HepG2 (cell line): ENCODE data around the gene ELOVL5. TPM values are rescaled to one million over a fixed set of nuclear protein-coding genes. Genes with fewer than 3 reads are reported as not detected.

ENCODE experiments used
- ATAC-seq: fragments of 200-7000 bp; cut with Tn5 transposase; 3 replicates; pipeline ENCODE4 v1.9.1; 2020; ENCODE audit warnings: mild to moderate bottlenecking, moderate library complexity
- BruUV-seq: library from RNA; stranded (reverse); fragments of 400-500 nt; replicated peaks from 2 replicates; lab custom pipeline; 2021; lab: Mats Ljungman, UMichigan
- CTCF ChIA-PET: fragments of 300-600 bp; formaldehyde crosslinking; extraction: SDS; loops from one replicate; lab custom pipeline; 2021; ENCODE audit warnings: low total read pairs, inconsistent platforms, low intra/inter-chr PET ratio; lab: Yijun Ruan, JAX
- POLR2A ChIA-PET: fragments of 350-600 bp; sonication (Branson Sonifier 250); formaldehyde crosslinking; loops from one replicate; lab custom pipeline; 2020; ENCODE audit warnings: antibody characterized with exemption, inconsistent platforms; lab: Yijun Ruan, JAX
- DNase-seq: peaks from one replicate; pipeline ENCODE4 v3.0.0-alpha.2; 2015; ENCODE audit warnings: low spot score
- FAIRE-seq: peaks from 3 replicates; lab custom pipeline; 2011; peaks lifted over from hg19 to GRCh38; lab: Jason Lieb, UNC
- H2AFZ ChIP-seq: one replicate; pipeline ENCODE4 v1.6.1; 2011; ENCODE audit warnings: low read length, inconsistent platforms
- H3K27ac ChIP-seq: fragments of 300-600 bp; 3 replicates; pipeline ENCODE4 v1.8.0; 2011; ENCODE audit warnings: mixed run types, mild to moderate bottlenecking, mixed read lengths, low read length, inconsistent platforms; ENCODE audit not compliant: insufficient read depth; ENCODE audit errors: extremely low read length
- H3K27me3 ChIP-seq, 2 experiments: fragments of 200-600 bp in 1 of 2; 2 replicates in 1 of 2; 3 replicates in 1 of 2; pipeline versions ENCODE4 v1.6.0 to v1.8.0; 2011; ENCODE audit warnings: low read length in 2 of 2, mild to moderate bottlenecking in 2 of 2, moderate library complexity in 2 of 2, inconsistent platforms in 1 of 2; ENCODE audit not compliant: insufficient read depth in 2 of 2, control insufficient read depth in 1 of 2
- H3K36me3 ChIP-seq, 2 experiments: fragments of 200-600 bp in 1 of 2; replicated peaks in 1 of 2; 2 replicates in 1 of 2; 3 replicates in 1 of 2; pipeline versions ENCODE4 v1.5.1 to v1.8.0; 2011; ENCODE audit warnings: low read length in 2 of 2, inconsistent platforms in 1 of 2; ENCODE audit not compliant: insufficient read depth in 2 of 2, control insufficient read depth in 1 of 2
- H3K4me1 ChIP-seq: 2 replicates; pipeline ENCODE4 v1.5.1; 2012; ENCODE audit warnings: low read length, inconsistent platforms; ENCODE audit not compliant: insufficient read depth
- H3K4me2 ChIP-seq: 2 replicates; pipeline ENCODE4 v1.6.0; 2011; ENCODE audit warnings: low read depth, low read length, inconsistent platforms
- H3K4me3 ChIP-seq, 3 experiments: fragments of 200-600 bp in 1 of 3; sonication (generic), shearing (Covaris generic) in 1 of 3; replicated peaks in 1 of 3; 2 replicates each; pipeline ENCODE4 v1.5.1; 2011 to 2016; ENCODE audit warnings: low read length in 3 of 3, inconsistent platforms in 2 of 3, low read depth in 2 of 3, mild to moderate bottlenecking in 2 of 3, control low read depth in 1 of 3, mixed read lengths in 1 of 3; ENCODE audit not compliant: insufficient read depth in 1 of 3
- H3K79me2 ChIP-seq: one replicate; pipeline ENCODE4 v1.6.1; 2011; ENCODE audit warnings: low read length, inconsistent platforms; ENCODE audit not compliant: insufficient read depth
- H3K9ac ChIP-seq: 2 replicates; pipeline ENCODE4 v1.6.0; 2011; ENCODE audit warnings: mild to moderate bottlenecking, low read depth, low read length, inconsistent platforms; ENCODE audit not compliant: insufficient read depth
- H3K9me3 ChIP-seq: 2 replicates; pipeline ENCODE4 v1.5.1; 2012; ENCODE audit warnings: mild to moderate bottlenecking, low read length
- H4K20me1 ChIP-seq: 2 replicates; pipeline ENCODE4 v1.6.0; 2011; ENCODE audit warnings: inconsistent platforms, mild to moderate bottlenecking, low read length, moderate library complexity; ENCODE audit not compliant: insufficient read depth
- DDIT3 ChIP-seq: sonication (generic); formaldehyde crosslinking; IDR thresholded peaks from 2 replicates; pipeline ENCODE4 v1.4.0; 2020; ENCODE audit warnings: mild to moderate bottlenecking, missing genetic modification reagents
- GTF2F1 ChIP-seq: fragments of 150-350 bp; IDR thresholded peaks from 2 replicates; pipeline ENCODE4 v1.6.1; 2014; ENCODE audit warnings: low read length
- IRX3 ChIP-seq: sonication (generic); formaldehyde crosslinking; IDR thresholded peaks from 2 replicates; pipeline ENCODE4 v1.8.1; 2023; ENCODE audit warnings: mild to moderate bottlenecking, low read depth, missing genetic modification reagents, borderline replicate concordance
- NFATC3 ChIP-seq: sonication (generic); formaldehyde crosslinking; IDR thresholded peaks from 2 replicates; pipeline ENCODE4 v1.5.1; 2020; ENCODE audit warnings: mild to moderate bottlenecking, missing genetic modification reagents
- PHB2 ChIP-seq: fragments of 450-650 bp; IDR thresholded peaks from 2 replicates; pipeline ENCODE4 v1.6.1; 2018; ENCODE audit not compliant: partially characterized antibody
- TBX2 ChIP-seq: sonication (generic); formaldehyde crosslinking; IDR thresholded peaks from 2 replicates; pipeline ENCODE4 v1.5.0; 2020; ENCODE audit warnings: missing genetic modification reagents, mild to moderate bottlenecking, borderline replicate concordance
- ZC3H13 ChIP-seq: sonication (generic); formaldehyde crosslinking; IDR thresholded peaks from 2 replicates; pipeline ENCODE4 v1.8.1; 2023; ENCODE audit warnings: mild to moderate bottlenecking, missing genetic modification reagents, moderate library complexity
- ZFP36L2 ChIP-seq: sonication (generic); formaldehyde crosslinking; IDR thresholded peaks from 2 replicates; pipeline ENCODE4 v1.4.0; 2020; ENCODE audit warnings: missing genetic modification reagents
- ZHX2 ChIP-seq, 2 experiments: sonication (generic) in 1 of 2; formaldehyde crosslinking in 1 of 2; IDR thresholded peaks; 2 replicates each; pipeline versions ENCODE4 v1.6.1 to v1.9.0; 2014 to 2022; ENCODE audit warnings: antibody characterized with exemption in 1 of 2, borderline replicate concordance in 1 of 2, inconsistent platforms in 1 of 2, low read depth in 1 of 2, missing genetic modification reagents in 1 of 2
- ZNF33A ChIP-seq: sonication (generic); formaldehyde crosslinking; IDR thresholded peaks from 2 replicates; pipeline ENCODE4 v1.5.1; 2020; ENCODE audit warnings: missing genetic modification reagents, mild to moderate bottlenecking, moderate library complexity, borderline replicate concordance
- ZNF431 ChIP-seq: sonication (generic); formaldehyde crosslinking; IDR thresholded peaks from 2 replicates; pipeline ENCODE4 v1.9.0; 2022; ENCODE audit warnings: missing genetic modification reagents, low read depth, mild to moderate bottlenecking, borderline replicate concordance
- ZNF792 ChIP-seq: IDR thresholded peaks from 2 replicates; pipeline ENCODE4 v1.6.1; 2016
- WGBS: methylation state at CpG from one replicate; pipeline ENCODE4 v1.1.6; 2017; ENCODE audit warnings: low lambda C conversion rate; 5-methylcytosine and 5-hydroxymethylcytosine counted together
- in situ Hi-C: cut with HindIII; loops from 2 replicates; pipeline ENCODE4 v1.10.0; 2017; ENCODE audit warnings: low pct_unique_long_range_greater_than_20kb; ENCODE audit not compliant: extremely low pct_ligation_motif_present
- intact Hi-C: fragments of 100-400 bp; cut with micrococcal nuclease; formaldehyde crosslinking; loops from one replicate; pipeline ENCODE4 v1.10.0; 2022; ENCODE audit not compliant: unreplicated experiment
- polyA plus RNA-seq, 8 experiments: library from polyadenylated mRNA; depleted of rRNA in 3 of 8; stranded (reverse) in 7 of 8; unstranded in 1 of 8; fragments of >200 nt; fragmentation: Illumina TruSeq in 4 of 8; extraction: Trizol in 4 of 8; gene quantifications; 2 replicates each; pipeline versions ENCODE4 v1.2.1 to v1.2.3, GENCODE V29; 2011 to 2016; ENCODE audit warnings: low read depth in 4 of 8, missing spikeins in 1 of 8, mixed read lengths in 1 of 8; ENCODE audit not compliant: insufficient read depth in 1 of 8
- total RNA-seq, 5 experiments: library from RNA; depleted of rRNA; stranded (reverse); fragments of >200 nt; fragmentation: Illumina TruSeq; extraction: Trizol; gene quantifications; 2 replicates each; pipeline ENCODE4 v1.2.3, GENCODE V29; 2016; ENCODE audit warnings: low read depth in 1 of 5
- TF ChIP-seq, protein P1 (sequence below): IDR thresholded peaks from 2 replicates; pipeline ENCODE4 v1.6.1; 2016; ENCODE audit warnings: mild to moderate bottlenecking, missing biosample characterization, missing genetic modification reagents
- TF ChIP-seq, protein P2 (sequence below): sonication (generic); formaldehyde crosslinking; IDR thresholded peaks from 2 replicates; pipeline ENCODE4 v1.5.0; 2020; ENCODE audit warnings: missing genetic modification reagents

Gene ELOVL5
- total and polyA plus RNA-seq, 2 of the 13 experiments (the other 11 are each of a cell fraction or from before 2014, with no cell fraction given) = 50.1 to 72.4 TPM

GRCh38 chr6:53295176-53295575 is 53.6 kb downstream of the ELOVL5 start (continued):
- TF ChIP-seq, protein P1, sequence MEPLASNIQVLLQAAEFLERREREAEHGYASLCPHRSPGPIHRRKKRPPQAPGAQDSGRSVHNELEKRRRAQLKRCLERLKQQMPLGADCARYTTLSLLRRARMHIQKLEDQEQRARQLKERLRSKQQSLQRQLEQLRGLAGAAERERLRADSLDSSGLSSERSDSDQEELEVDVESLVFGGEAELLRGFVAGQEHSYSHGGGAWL (CRISPR knock-in tag) = no peak
- TF ChIP-seq ZC3H13 (CRISPR knock-in tag) = no peak
- TF ChIP-seq, protein P2, sequence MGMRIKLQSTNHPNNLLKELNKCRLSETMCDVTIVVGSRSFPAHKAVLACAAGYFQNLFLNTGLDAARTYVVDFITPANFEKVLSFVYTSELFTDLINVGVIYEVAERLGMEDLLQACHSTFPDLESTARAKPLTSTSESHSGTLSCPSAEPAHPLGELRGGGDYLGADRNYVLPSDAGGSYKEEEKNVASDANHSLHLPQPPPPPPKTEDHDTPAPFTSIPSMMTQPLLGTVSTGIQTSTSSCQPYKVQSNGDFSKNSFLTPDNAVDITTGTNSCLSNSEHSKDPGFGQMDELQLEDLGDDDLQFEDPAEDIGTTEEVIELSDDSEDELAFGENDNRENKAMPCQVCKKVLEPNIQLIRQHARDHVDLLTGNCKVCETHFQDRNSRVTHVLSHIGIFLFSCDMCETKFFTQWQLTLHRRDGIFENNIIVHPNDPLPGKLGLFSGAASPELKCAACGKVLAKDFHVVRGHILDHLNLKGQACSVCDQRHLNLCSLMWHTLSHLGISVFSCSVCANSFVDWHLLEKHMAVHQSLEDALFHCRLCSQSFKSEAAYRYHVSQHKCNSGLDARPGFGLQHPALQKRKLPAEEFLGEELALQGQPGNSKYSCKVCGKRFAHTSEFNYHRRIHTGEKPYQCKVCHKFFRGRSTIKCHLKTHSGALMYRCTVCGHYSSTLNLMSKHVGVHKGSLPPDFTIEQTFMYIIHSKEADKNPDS (CRISPR knock-in tag) = no peak
- TF ChIP-seq GTF2F1 = no peak
- TF ChIP-seq, all 625 proteins: peak for 0

DNA sequence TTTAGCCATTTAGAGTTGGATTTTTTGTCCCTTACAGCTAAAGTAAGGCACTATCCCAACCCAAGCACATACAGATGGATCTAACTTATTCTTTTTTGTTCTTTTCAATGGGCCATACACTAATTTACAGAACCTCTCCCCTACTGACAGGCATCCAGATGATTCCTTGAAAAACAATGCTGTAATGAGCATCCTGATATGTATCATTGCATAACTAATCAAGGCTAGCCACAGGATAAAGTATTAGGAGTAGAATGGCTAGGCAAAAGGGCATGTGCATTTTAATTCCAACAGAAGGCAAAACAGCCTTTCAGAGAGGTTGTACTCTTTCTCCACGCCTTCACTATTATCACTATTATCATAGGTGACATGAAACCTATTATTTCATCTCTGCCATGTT is 54.1 kb downstream of the ELOVL5 start:
- POLR2A ChIA-PET = no interaction called here

More for the DNA sequence above, 54.1 kb downstream of the ELOVL5 start:
- H3K4me3 ChIP-seq = no peak overlapping the region
- intact Hi-C loops = loop anchor here (1.0 to 5.0 kb wide), 4 partner anchors 116 to 188 kb away; no protein-coding TSS in a partner anchor
- peaks cover 19% of the 10 kb centered on the region for H3K4me1 ChIP-seq
- WGBS = 95% methylated on average over 1 of the region's 1 CpG
- CTCF ChIA-PET = interaction anchor here (2.0 kb wide), 1 partner anchor 123 kb away, joined by 14 read pairs; no protein-coding TSS in a partner anchor
- in situ Hi-C loops = loop anchor here (5.0 to 10.0 kb wide), 2 partner anchors 120 to 192 kb away; no protein-coding TSS in a partner anchor
- no peak overlapping the region for H2AFZ ChIP-seq
- TF ChIP-seq DDIT3 (no peak), TBX2 (no peak), ZHX2 (IDR thresholded peaks at IDR 0.05; ENCODE audit: low read depth) (no peak), ZHX2 (CRISPR knock-in tag; IDR thresholded peaks at IDR 0.05; ENCODE audit: borderline replicate concordance) (no peak), PHB2 (no peak), ZNF33A (CRISPR knock-in tag) (no peak), ZNF431 (CRISPR knock-in tag) (no peak), ZFP36L2 (CRISPR knock-in tag) (no peak), IRX3 (no peak), ZNF792 (CRISPR knock-in tag) (no peak), NFATC3 (CRISPR knock-in tag) (no peak)
- H3K36me3 ChIP-seq = peaks cover 1 to 12% of the 10 kb centered on the region in 2 experiments; a peak in 4 of 5 replicates
- no peaks in the 10 kb centered on the region for H3K27me3 ChIP-seq
- DNase-seq (no peak), FAIRE-seq (no peak), ATAC-seq (no peak)
- H3K9ac ChIP-seq = no peak overlapping the region
- BruUV-seq = no TSS peak
- no peaks in the 10 kb centered on the region; the same call in 1 of the 2 replicates for H4K20me1 ChIP-seq
- no peaks in the 10 kb centered on the region for H3K9me3 ChIP-seq
- peaks cover 15% of the 10 kb centered on the region for H3K79me2 ChIP-seq
- no peak overlapping the region for H3K27ac ChIP-seq
- no peak overlapping the region for H3K4me2 ChIP-seq
